ENCODE results near the gene SGPP1.

DNA sequence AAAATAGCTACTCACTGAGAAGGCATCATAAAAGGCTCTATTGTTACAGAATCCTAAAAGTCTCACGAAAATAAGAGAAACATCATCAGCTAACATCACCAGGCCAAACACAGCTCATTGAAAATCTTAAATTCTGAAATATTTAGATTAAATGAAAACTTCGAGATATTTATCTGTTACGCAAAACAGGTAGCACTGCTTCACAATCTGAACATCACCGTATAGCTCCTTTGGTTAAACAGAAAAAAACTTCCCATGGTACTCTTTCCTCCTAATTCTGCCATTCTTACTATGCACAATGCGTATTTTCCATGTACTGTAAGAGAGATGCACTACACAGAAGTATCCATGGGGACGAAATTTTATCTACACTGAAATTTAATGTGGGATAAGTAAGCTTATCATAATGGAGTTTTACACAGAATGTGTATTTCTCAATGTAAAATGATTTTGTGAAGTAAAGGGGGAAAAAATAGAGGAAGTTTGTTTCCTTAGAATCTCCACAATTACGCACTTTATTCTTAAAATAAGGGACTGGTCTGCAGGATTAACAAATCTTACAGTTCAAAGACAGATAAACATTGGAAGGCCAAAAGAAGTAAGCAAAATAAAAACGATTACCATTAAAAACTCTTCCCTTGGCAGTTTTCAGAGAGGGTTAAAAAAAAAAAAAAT, 1.9 kb downstream of the SGPP1 start:
- TF ChIP-seq, protein P1, sequence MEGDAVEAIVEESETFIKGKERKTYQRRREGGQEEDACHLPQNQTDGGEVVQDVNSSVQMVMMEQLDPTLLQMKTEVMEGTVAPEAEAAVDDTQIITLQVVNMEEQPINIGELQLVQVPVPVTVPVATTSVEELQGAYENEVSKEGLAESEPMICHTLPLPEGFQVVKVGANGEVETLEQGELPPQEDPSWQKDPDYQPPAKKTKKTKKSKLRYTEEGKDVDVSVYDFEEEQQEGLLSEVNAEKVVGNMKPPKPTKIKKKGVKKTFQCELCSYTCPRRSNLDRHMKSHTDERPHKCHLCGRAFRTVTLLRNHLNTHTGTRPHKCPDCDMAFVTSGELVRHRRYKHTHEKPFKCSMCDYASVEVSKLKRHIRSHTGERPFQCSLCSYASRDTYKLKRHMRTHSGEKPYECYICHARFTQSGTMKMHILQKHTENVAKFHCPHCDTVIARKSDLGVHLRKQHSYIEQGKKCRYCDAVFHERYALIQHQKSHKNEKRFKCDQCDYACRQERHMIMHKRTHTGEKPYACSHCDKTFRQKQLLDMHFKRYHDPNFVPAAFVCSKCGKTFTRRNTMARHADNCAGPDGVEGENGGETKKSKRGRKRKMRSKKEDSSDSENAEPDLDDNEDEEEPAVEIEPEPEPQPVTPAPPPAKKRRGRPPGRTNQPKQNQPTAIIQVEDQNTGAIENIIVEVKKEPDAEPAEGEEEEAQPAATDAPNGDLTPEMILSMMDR (IDR thresholded peaks at IDR 0.05) = no peak
- no peak for TF ChIP-seq POLR2A (IDR thresholded peaks at IDR 0.05)

Measured in lower leg skin (tissue), 3 donors.